ENCODE results near the gene PLAC9.
"Not testable (repeated sequence)": the region's sequence is repeated elsewhere in the genome, so short reads cannot be mapped to it uniquely, and the experiment has no call there.

The PLAC9 gene, protein sequence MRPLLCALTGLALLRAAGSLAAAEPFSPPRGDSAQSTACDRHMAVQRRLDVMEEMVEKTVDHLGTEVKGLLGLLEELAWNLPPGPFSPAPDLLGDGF

DNA sequence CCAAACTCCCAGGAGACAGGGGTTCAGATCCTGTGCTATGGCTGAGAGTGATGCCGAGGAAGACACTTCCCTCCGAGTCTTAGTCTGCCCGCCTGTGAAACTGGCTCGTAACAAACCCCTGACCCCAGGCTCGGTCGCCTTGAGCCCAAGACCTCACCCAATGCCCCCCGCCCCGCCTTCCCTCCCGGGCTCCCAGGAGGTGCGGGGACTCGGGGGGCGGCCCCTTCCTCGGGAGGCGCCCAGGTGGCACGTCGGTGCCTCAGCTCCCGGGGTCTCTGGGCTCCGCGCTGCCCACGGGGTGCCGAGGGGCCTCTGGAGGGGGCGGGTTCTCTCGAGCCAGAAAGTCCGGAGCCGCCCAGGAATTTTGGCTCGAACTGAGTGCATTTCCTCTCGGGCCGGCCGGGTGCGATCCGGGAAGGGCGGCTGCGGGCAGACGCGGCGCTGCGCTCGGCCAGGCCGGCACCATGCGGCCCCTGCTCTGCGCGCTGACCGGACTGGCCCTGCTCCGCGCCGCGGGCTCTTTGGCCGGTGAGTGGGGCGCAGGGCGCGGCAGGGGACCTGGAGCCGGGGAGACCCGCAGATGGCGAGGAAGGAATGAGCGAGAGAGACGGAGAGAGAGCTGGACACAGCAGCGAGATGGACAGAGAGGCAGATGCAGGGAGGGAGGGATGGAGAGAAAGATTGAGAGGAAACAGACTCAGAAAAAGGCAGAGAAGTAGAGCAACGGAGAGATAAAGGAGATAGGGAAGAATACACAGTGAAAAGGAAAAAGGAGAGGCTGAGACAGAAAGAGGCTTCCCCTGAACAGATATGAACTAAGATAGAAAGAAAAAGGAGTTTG, at the start of gene PLAC9:
PLAC9 (plus strand) TSS at position 432 of the 841 bp plus-strand sequence; CDS start at position 465, 33 bp downstream.
- no peak for DNase-seq

DNA sequence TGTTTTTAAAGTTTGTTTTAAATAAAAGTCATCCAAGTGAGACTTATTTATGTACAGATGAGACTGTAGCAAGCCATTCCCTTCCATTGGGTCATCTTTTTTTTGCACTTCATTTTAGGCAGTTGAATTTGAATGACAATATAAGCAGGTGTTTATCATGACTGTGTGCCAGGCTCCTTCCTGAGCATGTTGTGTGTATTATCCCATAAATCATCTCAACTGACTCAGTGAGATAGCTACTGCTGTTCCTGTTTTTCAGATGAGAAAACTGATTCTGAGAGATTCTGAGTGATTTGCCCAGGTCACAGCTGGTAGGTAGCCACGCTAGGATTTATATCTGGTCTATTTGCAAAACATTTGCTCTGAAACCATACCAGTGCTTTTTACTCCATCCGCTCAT, 42.4 kb upstream of the PLAC9 start:
- DNase-seq: peak; percentile 14

DNA sequence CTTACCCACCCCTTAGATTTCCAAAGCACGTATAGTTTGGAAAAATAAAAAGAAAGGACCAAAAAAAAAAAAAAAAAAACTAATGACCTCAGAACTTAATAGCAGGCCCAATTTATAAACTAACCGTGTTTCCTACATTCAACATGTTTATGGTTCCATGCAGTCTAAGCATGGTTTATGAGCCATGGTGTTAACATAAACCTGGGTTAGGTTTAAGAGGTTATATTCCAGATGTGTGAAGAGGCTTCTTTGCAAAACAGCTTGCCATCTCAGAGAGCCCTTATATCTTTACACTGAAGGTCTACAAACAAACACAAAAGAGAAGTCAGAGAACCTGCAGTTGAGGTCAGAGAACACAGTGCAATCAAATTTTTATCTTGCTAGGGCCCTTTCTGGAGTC, 38.3 kb upstream of the PLAC9 start:
- DNase-seq: no peak

DNA sequence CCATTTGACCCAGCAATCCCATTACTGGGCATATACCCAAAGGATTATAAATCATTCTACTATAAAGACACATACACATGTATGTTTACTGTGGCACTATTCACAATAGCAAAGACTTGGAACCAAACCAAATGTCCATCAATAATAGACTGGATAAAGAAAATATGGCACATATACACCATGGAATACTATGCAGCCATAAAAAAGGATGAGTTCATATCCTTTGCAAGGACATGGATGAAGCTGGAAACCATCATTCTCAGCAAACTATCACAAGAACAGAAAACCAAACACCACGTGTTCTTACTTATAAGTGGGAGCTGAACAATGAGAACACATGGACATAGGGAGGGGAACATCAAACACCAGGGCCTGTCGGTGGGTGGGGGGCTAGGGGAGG, 34.3 kb upstream of the PLAC9 start:
- not testable (repeated sequence) for DNase-seq

DNA sequence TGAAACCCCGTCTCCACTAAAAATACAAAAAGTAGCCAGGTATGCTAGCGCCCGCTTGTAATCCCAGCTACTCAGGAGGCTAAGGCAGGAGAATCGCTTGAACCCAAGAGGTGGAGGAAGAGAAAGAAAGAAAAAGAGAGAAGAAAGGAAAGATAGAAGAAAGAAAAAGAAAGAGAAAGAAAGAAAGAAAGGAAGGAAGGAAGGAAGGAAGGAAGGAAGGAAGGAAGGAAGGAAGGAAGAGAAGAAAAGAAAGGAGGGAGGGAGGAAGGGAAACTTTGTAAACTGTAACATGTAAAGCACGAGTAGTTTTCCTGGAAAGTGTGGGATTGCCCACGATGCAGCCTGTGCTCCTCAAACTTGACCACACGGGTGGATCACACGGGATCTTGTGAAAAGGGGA, 33.2 kb upstream of the PLAC9 start:
- DNase-seq: not testable (repeated sequence)

DNA sequence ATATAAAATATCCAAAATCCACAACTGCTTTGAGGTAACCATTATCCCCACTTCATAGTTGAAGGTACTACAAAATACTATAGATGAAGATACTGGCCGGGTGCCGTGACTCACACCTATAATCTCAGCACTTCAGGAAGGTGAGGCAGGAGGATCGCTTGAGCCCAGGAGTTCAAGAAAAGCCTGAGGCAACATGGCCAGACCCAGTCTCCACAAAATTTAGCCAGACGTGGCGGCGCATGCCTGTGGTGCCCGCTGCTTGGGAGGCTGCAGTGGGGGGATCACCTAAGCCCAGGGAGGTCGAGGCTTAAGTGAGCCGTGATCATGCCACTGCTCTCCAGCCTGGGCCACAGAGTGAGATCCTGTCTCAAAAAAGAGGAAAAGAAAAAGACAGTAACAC, 32.4 kb upstream of the PLAC9 start:
- no peak for DNase-seq

DNA sequence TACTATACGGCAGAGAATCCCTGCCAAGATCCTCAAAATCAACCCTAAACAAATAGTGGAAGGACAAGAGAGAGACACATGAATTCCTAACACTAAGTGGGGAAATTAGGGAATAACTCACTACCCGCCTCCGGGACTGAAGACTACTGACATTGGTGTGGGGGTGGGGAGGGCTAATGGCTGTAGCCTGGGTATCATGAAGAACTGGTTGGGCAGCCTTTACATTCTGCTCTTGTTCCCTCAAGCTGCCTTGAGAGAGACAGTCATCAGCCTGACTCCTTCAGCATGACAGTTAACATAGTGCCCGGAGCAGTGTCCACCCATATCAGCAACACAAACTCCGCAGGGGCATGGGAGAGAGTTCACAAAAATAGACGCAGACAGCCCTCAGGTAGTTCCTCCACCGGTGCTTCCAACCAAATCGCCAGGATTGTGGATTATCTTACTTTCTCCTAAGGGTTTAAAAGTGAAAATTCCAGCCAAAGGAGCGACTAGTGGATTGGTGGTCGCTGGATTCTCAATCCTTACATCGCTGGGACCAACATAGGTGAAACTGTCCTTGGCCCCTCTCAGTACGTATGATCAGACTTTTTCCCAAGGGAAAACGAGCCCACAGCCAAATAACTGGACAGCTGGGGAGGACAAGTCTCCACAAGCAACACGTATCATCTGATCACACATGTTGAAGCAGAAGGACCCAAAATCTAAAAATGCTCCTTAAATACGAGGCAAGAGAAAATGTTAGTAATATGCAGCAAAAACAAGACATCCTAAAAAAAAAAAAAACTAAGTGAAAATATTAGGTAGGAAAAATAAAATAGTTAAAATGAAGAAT, 31.5 kb upstream of the PLAC9 start:
- DNase-seq: no peak

DNA sequence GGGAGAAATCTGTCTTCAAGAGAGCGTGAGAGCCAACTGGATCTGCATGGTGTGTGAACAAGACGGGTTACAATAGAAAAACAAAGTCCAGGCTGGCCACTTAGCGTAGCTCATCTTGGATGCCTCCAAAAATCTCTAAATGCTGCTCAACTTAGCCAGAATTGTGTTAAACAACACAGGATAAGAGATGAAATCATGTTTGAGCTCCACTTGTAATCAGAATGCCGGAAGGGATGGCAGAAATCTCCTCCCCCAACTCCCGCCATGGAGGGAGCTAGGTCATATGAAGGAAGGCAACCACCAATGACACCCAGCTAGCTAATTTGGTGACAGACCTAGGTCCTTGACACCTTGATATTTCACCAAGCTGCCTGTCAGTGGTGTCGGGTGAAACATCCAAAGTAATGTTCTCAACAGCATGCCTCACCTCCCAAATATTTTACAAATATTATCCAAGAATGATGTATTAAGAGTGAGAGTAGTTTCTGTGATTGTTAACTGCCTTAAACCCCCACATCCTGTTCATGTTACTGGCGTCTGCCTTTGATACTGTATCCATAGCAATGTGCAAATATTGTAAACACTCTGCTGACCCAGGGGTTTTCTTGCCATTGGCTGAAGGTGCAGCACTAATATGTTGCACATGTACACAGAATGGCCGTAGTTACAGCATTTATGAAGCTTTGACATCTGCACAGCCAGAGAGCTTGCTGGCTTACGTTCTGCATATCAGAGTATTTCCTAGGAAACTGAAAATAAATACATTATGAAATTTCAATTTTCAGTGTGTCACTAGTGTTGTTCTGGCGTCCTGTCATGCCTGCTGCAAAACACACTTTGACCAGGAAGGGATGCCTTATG, 28.2 kb upstream of the PLAC9 start:
- DNase-seq: no peak

DNA sequence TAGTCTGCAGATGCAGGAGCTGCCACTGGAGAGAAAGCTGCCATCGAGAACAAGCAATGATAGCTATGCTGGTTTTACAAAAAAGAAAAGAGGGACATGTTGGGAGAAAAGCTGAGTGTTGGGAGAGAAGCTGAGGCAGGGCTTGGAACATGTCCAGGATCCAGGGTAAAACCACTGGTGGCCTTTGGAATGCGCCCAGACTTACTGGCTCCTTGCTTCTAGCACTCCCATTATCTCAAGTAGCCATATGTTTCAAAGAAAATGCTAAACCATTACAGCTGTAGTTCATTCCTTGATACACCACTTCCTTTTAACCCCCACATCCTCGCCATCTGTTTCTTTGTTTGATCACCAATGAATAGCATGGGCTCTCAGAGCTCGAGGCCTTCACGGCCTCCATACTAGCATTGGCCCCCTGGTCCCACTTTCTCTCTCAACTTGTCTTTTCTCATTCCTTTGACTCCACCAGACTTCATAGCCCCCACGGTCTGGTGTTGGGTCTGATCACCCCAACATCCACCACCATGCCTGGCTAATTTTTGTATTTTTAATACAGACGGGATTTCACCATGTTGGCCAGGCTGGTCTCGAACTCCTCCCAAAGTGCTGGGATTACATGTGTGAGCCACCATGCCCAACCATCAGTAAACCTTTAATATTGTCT, 23.8 kb upstream of the PLAC9 start:
- no peak for DNase-seq

DNA sequence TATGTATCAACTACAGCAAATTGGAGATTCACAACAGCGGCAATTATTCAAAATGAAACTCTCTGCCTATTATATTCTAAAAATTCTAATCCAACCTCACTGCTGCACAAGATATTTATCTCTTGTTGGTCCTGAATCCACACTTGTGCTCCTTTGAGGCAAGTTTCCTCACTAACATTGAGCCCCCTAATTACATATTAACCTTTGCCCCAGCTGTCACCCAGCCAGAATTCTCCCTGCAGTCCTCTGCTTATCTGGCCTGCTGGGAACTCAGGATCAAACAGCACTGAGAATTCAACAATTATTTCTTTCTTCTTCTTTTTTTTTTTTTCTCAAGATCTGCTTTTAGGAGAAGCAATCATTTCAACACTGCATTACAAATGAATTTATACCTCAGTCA, 21.5 kb upstream of the PLAC9 start:
- DNase-seq: no peak

DNA sequence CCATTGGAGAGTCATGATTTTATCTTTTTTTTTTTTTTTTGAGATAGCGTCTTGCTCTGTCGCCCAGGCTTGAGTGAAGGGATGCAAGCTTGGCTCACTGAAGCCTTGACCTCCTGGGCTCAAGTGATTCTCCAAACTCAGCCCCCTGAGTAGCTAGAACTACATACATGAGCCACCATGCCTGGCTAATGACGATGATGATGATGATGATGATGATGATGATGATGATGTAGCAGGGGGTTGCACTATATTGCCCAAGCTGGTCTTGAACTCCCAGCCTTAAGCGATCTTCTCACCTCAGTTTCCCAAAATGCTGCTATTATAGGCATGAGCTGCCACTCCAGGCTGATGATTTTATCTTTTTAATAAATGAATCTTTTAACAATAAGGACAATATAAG, 13.9 kb upstream of the PLAC9 start:
- no peak for DNase-seq

DNA sequence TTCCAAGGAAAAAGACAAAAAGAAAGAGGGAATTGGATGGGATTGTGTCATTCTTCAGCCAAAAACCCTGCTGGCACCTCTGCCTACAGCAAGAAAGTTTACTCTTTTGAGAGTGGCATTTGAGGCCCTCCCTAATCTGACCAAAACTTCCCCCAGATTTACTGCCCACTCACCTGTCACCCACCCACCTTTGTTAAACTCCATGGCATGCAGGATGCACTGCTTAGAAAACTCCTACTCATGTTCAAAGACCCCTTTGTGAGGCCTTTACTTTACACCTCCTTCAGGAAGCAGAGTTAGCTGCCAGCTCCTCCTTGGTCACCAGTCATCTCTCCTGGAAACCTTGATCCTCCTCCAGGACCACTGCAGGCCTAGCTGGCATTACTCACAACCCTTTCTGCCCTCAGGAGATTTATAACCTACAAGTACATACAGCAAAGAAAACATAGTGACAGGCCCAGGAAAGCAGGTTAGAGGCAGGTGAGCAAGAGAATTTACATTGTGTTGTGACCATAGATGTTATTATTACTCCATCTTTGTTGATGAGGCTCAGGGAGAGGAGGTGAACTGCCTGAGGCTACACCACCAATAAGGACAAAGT, 10.3 kb upstream of the PLAC9 start:
- no peak for DNase-seq

DNA sequence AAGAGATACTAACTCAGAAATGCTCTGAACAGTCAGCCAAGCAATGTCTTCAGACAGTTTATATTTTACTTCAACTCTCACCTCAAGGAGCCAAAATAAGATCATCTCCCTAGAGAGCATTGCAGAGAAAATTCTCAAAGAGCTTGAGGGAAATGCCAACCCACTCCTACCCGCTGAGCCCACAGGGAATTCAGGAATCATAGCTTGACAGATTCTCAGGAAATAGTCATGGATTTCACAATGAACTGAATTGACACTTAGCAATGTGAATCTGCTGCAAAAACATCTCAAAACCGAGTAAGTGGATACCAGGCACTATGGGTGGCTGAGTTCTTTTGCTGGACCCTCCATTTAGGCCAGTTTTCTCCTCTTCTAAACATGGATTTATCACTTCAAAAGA, 9.8 kb upstream of the PLAC9 start:
- no peak for DNase-seq

DNA sequence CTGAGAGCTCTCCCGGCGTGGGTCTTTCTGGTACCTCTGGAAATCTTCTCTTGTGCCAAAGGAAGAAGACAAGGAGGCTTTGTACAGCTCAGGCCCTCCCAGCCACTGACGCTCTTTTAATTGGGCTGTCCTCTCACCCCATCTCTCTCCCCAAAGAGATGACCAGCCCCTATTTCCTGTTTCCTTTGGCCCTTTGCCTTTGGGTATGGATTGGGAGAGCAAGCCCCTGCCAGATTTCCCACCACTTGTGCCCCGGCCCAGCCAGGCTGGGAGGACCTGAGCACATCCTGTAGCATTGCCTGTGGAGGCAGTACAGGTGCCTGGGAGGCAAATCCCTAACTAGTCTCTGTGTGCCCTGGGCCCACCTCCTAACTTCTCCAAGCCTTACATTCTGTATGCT, 5.7 kb upstream of the PLAC9 start:
- no peak for DNase-seq

DNA sequence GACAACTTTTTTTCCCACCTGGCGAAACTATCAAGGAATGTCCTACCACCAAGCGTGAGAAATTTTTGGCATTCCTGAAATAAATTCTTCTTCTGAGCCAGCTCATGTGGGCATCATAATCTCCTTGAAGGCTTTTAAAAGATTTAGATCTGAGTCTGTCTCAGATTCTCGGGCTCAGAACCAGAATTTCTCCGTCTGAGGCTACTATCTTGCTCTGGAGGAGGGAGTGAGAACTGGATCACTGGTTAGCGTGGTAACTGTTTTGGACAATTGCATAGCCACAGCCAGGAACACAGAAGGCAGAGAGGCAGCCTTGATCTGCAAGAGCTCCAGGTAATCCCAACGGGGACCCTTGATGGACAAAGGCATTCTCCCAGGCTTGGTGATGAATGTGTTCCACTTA, 1.0 kb upstream of the PLAC9 start:
- DNase-seq: no peak

DNA sequence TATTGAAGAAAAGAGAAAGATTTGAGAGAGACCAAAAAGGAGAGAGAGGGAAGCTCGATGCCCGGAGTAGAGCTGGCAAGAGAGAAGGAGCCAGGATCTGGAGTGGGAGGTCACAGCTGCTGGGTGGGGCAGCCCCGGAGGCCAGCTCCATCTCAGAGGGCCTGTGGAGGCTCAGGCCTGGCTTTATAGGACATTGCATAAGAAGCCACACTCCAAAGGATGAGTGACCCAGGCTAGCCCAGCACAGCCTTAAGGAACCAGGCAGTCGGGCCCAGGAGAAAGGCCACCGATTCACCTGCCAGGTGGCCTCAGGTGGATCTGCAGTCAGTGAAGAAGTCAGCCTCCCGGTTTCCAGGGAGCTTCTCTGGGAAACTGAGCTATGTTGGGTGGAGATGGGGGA, 676 bp downstream of the PLAC9 start:
- DNase-seq: no peak

DNA sequence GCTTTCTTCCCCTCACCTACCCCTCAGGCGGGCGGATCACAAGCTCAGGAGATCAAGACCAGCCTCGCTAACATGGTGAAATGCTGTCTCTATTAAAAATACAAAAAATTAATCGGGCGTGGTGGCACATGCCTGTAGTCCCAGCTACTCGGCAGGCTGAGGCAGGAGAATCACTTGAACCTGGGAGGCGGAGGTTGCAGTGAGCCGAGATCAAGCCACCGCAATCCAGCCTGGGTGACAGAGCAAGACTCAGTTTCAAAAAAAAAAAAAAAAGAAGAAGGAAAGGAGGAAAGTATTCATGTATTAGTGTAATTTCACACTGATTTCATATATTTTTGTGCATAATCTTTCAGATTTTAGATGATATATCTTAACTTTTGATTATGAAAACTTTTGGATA, 1.2 kb downstream of the PLAC9 start:
- not testable (repeated sequence) for DNase-seq

DNA sequence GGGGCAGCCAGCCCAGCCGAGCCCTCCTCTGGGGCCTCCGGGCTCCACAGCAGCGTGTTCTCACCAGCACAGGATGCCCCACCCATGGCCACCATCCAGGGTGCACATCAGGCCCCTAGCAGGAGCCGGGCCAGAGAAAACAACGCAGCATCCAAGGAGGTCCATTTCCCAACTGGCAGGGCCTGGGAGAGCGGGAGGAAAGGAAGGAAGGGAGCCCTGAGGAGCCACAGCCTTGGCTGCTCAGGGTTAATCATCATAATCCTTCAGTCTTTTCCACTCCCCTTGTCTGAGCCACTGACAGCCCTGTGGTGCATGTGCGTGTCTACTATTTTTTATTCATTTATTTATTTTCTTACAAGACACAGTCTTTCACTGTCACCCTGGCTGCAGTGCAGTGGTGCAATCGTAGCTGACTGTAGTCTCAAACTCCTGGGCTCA, 3.6 kb downstream of the PLAC9 start:
- DNase-seq: no peak

DNA sequence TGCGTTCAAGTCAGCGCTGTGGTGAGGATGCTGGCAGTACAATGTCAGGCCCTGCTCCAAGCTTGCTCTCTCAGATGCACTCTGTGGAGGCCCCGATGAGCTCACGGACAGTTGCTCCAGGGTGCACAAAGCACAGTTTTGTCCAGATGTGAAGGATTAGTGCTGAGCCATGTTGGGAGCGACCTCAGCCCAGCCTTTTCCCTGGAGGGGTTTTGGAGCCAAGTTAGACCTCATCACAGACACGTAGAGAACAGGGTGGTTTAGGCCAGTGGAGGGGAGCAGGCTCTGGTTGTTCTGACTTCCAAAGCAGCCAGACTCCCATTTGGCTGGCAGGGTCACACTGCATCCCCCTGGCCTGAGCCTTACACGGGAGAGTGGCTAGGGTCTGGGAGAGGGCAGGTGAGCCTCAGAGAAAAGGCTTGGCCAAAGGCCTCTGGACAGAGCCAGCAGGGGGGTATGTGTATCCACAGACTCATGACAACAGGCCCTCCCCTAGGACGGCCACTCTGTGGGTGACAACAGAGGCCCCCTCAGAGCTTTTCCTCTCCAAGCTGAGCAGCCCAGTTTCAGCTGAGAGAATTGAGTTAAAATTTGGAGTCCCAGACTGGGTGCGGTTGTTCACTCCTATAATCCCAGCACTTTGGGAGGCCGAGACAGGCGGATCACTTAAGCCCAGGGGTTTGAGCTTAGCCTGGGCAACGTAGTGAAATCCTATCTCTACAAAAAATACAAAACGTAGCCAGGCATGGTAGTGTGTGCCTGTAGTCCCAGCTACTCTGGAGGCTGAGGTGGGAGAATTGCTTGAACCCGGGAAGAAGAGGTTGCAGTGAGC, 4.7 kb downstream of the PLAC9 start:
- no peak for DNase-seq

DNA sequence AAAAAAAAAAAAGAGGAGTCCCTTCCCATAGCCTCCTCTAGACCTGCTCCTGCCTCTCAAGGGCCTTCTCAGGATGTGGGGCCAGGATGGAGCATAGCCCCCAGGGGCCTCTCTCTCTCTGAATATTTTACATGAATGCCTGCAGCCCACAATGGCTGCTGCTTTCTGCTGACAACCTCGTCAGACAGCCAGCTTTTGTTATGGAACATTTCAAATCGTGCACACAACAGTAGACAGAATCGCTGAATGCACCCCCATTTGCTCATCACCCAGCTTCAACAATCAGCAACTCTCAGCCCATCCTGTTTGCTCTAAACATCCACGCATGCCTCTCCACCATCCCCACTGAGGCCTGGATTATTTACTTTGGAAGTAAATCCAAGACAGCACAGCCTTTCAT, 5.4 kb downstream of the PLAC9 start:
- DNase-seq: no peak

DNA sequence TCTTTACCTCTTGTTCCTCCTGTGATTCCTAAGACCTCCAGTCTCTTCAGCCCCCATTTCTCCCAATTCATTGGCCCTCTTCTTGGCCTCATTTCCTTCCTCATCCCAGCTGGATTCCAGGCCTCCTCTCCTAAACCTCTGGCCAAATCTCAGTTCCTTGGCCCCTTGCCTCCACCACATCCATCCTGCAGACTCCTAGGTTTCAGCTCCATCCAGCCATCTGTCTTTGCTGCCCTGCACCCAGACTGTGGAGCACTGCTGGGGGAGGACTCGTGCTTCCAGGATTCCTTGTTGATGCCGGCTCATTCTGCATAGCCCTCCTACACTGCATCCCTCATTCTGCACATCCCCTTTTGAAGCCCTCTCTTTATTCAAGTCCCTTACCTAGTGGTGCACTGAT, 6.7 kb downstream of the PLAC9 start:
- no peak for DNase-seq
